ENCODE data around the gene RTN3. TPM values are rescaled to one million over a fixed set of nuclear protein-coding genes. Genes with fewer than 3 reads are reported as not detected.
A peak's percentile ranks its signal among the peaks of the same experiment; 100 is the strongest.

The RTN3 gene
- total RNA-seq, 1 donor from 2014 or later: 88.5 TPM

DNA sequence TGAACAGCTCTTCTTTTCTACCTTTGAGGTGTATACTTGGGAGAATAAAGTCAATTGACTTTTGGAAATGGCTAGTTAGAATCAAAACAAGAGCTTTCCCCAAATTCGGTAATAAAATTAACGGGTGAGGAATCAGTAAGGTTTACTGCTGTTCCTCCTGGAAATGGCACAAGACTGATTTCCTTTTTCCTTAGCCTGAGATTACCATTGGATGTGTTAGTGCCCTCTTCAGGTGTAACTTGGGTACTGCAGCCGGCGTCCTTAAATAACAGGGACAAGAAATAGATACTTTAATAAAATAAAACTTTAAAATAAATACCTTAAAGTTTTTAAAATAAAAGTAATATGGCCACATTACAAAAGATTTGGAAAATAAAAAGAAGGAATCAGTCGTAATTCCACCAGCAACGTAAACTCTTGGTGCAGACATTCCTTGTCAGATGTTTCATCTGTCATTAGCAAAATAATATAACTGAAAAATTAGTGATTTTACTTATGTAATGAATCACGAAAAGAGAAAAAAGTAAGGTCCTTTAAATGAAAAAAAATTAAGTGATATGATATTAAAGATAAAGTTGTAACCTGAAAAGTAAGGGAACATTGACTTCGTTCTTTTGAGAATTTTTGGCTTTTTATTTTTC lies 57.5 kb downstream of the RTN3 start:
- H3K4me3 Mint-ChIP-seq (ENCODE audit: unreplicated experiment): no peak overlapping the region
- H3K27ac Mint-ChIP-seq (ENCODE audit: unreplicated experiment): no peak overlapping the region
- TF ChIP-seq, protein P1, sequence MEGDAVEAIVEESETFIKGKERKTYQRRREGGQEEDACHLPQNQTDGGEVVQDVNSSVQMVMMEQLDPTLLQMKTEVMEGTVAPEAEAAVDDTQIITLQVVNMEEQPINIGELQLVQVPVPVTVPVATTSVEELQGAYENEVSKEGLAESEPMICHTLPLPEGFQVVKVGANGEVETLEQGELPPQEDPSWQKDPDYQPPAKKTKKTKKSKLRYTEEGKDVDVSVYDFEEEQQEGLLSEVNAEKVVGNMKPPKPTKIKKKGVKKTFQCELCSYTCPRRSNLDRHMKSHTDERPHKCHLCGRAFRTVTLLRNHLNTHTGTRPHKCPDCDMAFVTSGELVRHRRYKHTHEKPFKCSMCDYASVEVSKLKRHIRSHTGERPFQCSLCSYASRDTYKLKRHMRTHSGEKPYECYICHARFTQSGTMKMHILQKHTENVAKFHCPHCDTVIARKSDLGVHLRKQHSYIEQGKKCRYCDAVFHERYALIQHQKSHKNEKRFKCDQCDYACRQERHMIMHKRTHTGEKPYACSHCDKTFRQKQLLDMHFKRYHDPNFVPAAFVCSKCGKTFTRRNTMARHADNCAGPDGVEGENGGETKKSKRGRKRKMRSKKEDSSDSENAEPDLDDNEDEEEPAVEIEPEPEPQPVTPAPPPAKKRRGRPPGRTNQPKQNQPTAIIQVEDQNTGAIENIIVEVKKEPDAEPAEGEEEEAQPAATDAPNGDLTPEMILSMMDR (IDR thresholded peaks at IDR 0.05): peak; percentile 97
- no peak for DNase-seq (ENCODE audit: low spot score)
- H3K4me1 Mint-ChIP-seq (ENCODE audit: low read depth): peaks cover 14% of the 10 kb centered on the region
- H3K36me3 Mint-ChIP-seq (ENCODE audit: low read depth): peaks cover 1% of the 10 kb centered on the region
- no peaks in the 10 kb centered on the region for H3K9me3 Mint-ChIP-seq (ENCODE audit: low read depth)
- H3K27me3 Mint-ChIP-seq (ENCODE audit: low read depth): no peaks in the 10 kb centered on the region

DNA sequence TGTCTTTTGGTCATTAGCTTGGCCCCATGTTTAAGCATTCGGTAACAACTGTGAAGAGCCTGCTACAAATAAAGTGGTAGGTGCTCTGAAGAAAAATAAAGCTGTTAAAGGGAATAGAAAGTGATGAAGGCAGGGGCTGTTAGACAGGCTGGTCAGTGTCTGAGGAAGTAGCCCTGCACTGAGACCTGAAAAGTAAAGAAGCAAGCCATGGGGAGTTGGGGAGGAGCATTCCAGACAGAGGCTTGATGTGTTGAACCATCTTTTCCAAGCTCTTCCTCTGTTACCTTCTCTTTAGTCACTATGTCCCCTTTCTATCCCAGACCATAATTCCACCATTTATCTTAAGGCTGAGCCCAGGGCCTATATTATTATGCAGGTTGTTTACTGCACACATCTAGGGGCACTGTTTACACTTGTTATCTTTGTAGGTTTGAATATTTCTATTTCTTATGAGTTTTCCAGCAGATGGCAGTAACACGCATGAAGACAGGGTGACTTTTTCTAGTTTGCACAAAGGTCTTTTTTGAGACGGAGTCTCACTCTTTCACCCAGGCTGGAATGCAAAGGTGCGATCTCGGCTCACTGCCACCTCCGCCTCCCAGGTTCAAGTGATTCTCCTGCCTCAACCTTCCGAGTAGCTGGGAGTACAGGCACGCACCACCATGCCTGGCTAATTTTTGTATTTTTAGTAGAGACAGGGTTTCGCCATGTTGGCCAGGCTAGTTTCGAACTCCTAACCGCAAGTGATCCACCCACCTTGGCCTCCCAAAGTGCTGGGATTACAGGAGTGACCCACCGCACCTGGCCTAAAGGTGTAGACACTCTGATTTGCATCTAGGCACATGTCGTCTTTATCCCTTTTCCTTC lies 64.2 kb downstream of the RTN3 start:
- H3K36me3 Mint-ChIP-seq (ENCODE audit: low read depth): no peaks in the 10 kb centered on the region
- H3K9me3 Mint-ChIP-seq (ENCODE audit: low read depth): no peaks in the 10 kb centered on the region
- H3K27me3 Mint-ChIP-seq (ENCODE audit: low read depth): no peaks in the 10 kb centered on the region
- peaks cover 2% of the 10 kb centered on the region for H3K4me1 Mint-ChIP-seq (ENCODE audit: low read depth)
- H3K27ac Mint-ChIP-seq (ENCODE audit: unreplicated experiment): no peak overlapping the region
- DNase-seq (ENCODE audit: low spot score): no peak
- TF ChIP-seq, protein P1 (IDR thresholded peaks at IDR 0.05): peak; percentile 70
- no peak overlapping the region for H3K4me3 Mint-ChIP-seq (ENCODE audit: unreplicated experiment)

DNA sequence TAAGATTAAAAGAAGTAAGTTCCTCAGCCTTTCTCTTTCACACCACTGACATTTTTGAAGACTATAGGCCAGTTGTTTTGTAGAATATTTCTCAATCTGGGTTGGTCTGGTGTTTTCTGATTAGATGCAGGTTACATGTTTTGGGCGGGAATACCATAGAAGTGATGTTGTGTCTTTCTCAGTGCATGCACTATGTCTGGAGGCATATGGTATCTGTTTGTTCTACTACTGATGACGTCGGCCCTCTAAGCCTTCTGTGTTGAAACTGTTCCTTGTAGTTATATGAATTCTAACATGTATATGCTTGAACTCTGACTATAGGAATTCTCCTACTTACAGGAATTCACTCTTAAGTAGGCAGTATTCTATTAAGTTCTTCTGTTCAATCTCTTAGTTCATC lies 65.7 kb downstream of the RTN3 start:
- DNase-seq (ENCODE audit: low spot score): no peak
- Mint-ChIP-seq H3K27ac (ENCODE audit: unreplicated experiment) (peak overlapping the region; percentile 18), H3K36me3 (ENCODE audit: low read depth) (peaks cover 2% of the 10 kb centered on the region), H3K4me3 (ENCODE audit: unreplicated experiment) (no peak overlapping the region), H3K9me3 (ENCODE audit: low read depth) (no peaks in the 10 kb centered on the region), H3K4me1 (ENCODE audit: low read depth) (peaks cover 2% of the 10 kb centered on the region), H3K27me3 (ENCODE audit: low read depth) (no peaks in the 10 kb centered on the region)
- TF ChIP-seq, protein P1 (IDR thresholded peaks at IDR 0.05): no peak

DNA sequence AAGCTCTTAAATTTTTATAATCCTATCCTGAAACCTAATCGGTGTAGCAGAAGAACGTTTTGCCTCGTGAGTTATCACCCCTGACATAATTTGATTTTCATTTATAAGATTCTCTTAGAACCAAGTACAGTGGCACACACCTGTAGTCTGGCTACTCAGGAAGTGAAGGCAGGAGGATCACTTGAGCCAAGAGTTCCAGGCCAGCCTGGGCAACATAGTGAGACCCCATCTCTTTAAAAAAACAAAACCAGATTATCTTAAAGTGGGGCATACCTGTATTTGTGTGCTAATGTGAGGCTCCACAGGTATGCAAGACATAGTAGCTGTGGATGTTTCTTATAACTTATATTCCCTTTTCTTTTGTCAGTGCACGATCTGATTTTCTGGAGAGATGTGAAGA lies 68.3 kb downstream of the RTN3 start:
- Mint-ChIP-seq H3K27ac (ENCODE audit: unreplicated experiment) (no peak overlapping the region), H3K9me3 (ENCODE audit: low read depth) (no peaks in the 10 kb centered on the region), H3K4me3 (ENCODE audit: unreplicated experiment) (no peak overlapping the region), H3K36me3 (ENCODE audit: low read depth) (peaks cover 9% of the 10 kb centered on the region), H3K27me3 (ENCODE audit: low read depth) (no peaks in the 10 kb centered on the region), H3K4me1 (ENCODE audit: low read depth) (peaks cover 2% of the 10 kb centered on the region)
- DNase-seq (ENCODE audit: low spot score): no peak
- TF ChIP-seq, protein P1 (IDR thresholded peaks at IDR 0.05): no peak

DNA sequence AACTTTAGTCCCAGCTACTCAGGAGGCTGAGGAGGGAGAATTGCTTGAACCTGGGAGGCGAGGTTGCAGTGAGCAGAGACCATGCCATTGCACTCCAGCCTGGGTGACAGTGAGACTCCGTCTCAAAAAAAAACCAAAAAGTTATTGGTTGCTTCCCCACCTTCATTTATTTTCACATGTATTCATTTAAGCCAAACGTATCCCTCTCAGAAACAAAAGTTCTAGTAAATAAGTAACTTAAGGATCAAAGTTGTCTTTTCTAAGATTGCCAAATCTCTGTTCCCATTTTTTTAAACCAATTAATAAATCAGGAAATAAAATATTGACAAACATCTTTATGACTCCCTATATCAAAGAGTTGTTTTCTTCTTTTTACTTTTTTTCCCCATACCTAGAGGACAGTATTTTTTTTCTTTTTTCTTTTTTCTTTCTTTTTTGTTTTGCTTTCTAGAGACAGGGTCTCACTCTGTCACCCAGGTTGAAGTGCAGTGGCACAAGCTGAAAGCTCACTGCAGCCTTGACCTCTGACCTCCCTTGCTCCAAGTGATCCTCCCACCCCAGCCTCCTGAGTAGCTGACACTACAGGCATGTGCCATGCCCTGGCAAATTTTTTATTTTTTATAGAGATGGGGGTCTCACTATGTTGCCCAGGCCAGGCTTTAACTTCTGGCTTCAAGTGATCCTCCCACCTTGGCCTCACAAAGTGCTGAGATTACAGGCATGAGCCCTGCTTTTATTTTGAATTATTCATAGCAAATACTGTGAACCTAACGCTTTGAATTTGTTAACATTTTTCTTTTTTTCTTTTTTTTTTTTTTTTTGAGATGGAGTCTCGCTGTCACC lies 75.8 kb downstream of the RTN3 start:
- Mint-ChIP-seq H3K27me3 (ENCODE audit: low read depth) (no peaks in the 10 kb centered on the region), H3K36me3 (ENCODE audit: low read depth) (peaks cover 16% of the 10 kb centered on the region), H3K9me3 (ENCODE audit: low read depth) (no peaks in the 10 kb centered on the region), H3K4me1 (ENCODE audit: low read depth) (peaks cover 4% of the 10 kb centered on the region), H3K4me3 (ENCODE audit: unreplicated experiment) (no peak overlapping the region), H3K27ac (ENCODE audit: unreplicated experiment) (no peak overlapping the region)
- no peak for DNase-seq (ENCODE audit: low spot score)
- TF ChIP-seq, protein P1 (IDR thresholded peaks at IDR 0.05): no peak
